ENCODE measurements around the gene GPC3. TPM values are rescaled to one million over a fixed set of nuclear protein-coding genes. Genes with fewer than 3 reads are reported as not detected.
"Not testable (repeated sequence)": the region's sequence is repeated elsewhere in the genome, so short reads cannot be mapped to it uniquely, and the experiment has no call there.

Gene GPC3
- polyA plus RNA-seq (2012; ENCODE audit: missing spikeins): not detected

DNA sequence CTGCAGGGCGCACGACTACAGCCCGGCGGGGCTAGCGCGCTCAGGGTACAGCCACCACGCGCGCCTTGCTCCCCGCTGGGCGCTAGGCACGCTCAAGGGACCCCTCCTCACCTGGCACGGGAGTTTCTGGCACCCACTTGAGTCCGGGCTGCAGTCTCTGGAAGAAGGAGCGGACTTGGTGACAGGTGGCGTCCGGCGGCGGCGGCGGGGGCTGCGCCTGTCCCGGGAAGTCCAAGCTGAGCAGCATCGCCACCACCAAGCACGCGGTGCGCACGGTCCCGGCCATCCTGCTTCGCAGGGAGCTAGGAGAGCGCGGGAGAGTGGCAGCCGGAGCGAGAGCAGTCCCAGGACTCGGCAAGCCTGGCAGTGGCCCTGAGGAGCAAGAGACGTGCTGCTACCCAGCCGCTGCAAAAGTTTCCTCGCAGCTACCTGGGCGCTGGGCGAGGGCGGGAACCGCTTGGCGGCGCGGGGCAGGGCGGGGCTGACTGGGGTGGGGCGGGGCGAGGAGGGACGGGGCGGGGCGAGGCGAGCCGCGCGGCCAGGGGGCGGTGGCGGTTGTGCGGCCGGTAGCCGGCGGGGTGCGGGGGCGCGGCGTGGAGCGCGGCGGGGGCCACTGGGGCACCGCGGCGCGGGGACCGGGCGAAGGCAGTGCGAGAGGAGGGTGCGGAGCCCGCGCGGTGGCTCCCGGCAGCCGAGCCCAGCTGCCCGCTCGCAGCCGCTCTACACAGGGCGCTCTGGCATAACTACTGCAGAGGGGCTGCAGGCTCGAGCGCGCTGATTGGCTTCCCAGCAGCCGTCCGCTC lies at the start of gene GPC3:
TSS of gene GPC3 (minus strand) at position 431 of the 803 bp plus-strand sequence.
- no peak for FAIRE-seq
- no peak for TF ChIP-seq POLR2A (IDR thresholded peaks at IDR 0.05; ENCODE audit: low read depth, low read length)
- TF ChIP-seq TAF1 (IDR thresholded peaks at IDR 0.05; ENCODE audit: borderline replicate concordance, low read depth, low read length): no peak
- no peak for DNase-seq (ENCODE audit: insufficient read length)

DNA sequence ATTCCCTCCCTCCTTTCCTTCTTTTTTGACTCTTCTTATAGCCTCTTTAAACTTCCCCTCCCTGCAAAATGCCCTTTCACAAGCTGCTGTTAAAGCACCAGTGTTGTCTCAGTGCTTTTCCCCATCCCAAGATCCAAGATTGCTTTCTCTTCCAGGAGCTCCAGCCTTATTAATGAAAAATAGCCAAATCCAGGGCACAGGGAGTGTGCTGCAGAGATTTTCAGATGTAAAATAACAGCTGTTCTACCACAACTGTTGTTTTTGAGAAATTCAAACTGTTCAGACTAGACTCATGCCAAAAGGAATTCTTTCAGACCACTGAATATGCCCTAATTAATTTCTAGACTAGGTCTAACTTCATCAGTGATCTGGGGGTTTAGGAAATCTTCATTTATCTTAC lies 47.0 kb upstream of the GPC3 start:
- TF ChIP-seq POLR2AphosphoS5 (IDR thresholded peaks at IDR 0.05; ENCODE audit: low read depth, low read length) (no peak), TAF1 (IDR thresholded peaks at IDR 0.05; ENCODE audit: borderline replicate concordance, low read depth, low read length) (no peak), POLR2A (IDR thresholded peaks at IDR 0.05; ENCODE audit: low read depth, low read length) (no peak)
- DNase-seq (ENCODE audit: insufficient read length): no peak
- FAIRE-seq: no peak

GRCh38 chrX:134026565-134027311 lies 41.3 kb upstream of the GPC3 start:
- FAIRE-seq: peak; percentile 9
- TF ChIP-seq POLR2A (IDR thresholded peaks at IDR 0.05; ENCODE audit: low read depth, low read length) (no peak), TAF1 (IDR thresholded peaks at IDR 0.05; ENCODE audit: borderline replicate concordance, low read depth, low read length) (no peak)
- no peak for DNase-seq (ENCODE audit: insufficient read length)

GRCh38 chrX:134025986-134026545 lies 40.7 kb upstream of the GPC3 start:
- DNase-seq (ENCODE audit: insufficient read length) (no peak), FAIRE-seq (no peak)
- TF ChIP-seq POLR2AphosphoS5 (IDR thresholded peaks at IDR 0.05; ENCODE audit: low read depth, low read length) (no peak), POLR2A (IDR thresholded peaks at IDR 0.05; ENCODE audit: low read depth, low read length) (no peak), TAF1 (IDR thresholded peaks at IDR 0.05; ENCODE audit: borderline replicate concordance, low read depth, low read length) (no peak)

DNA sequence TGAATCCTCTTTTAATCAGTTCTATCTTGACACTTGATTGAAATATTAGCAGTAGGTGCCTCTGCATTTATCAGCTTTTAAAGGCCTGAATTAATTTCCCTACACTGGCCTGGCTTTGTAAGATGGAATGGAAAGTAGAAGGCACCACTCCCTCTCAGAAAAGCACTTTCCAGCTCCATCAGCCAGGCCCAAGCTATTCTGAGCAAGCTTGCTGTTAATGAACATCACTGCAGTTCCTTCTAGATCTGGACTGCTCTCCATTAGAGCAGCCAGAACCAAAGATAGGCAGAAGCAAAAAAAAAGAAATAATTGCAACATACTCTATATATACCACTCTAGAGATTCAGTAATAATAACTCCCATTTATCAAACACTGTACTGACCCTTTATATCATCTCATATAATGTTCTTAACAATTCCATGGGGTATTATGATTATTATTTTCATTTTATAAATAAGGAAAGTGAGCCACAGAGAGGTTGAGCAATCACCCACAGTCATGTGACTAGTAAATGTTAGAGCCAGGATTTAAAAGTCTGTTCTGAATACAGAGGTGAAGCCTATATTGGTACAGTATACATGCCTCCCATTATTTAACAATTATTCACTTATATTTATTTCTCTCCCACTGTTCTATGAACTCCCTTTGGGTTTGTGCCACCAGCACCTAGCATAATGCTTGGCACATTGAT lies 39.4 kb upstream of the GPC3 start:
- TF ChIP-seq POLR2AphosphoS5 (IDR thresholded peaks at IDR 0.05; ENCODE audit: low read depth, low read length): no peak
- TF ChIP-seq TAF1 (IDR thresholded peaks at IDR 0.05; ENCODE audit: borderline replicate concordance, low read depth, low read length): no peak
- no peak for TF ChIP-seq POLR2A (IDR thresholded peaks at IDR 0.05; ENCODE audit: low read depth, low read length)
- no peak for FAIRE-seq
- no peak for DNase-seq (ENCODE audit: insufficient read length)

DNA sequence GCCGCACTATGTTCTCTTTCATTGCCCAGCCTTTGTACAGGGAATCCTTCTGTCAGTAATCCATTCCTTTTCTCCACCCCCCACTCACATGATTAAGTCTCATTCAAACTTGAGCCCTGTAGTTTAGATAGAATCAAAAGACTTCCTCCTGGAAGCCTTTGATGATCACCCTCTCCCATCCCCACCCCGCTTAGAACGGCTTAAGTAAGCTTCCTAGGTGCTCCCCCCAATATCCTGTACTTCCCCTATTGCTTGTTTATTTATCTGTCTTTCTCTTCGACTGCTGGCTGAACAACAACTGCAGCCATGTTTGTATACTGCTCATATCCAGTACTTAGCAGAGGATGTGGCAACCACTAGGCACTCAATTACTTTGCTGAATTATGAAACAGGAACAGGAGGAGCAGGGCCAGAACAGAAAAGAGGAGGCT lies 38.5 kb upstream of the GPC3 start:
- TF ChIP-seq TAF1 (IDR thresholded peaks at IDR 0.05; ENCODE audit: borderline replicate concordance, low read depth, low read length): no peak
- no peak for DNase-seq (ENCODE audit: insufficient read length)
- FAIRE-seq: no peak

DNA sequence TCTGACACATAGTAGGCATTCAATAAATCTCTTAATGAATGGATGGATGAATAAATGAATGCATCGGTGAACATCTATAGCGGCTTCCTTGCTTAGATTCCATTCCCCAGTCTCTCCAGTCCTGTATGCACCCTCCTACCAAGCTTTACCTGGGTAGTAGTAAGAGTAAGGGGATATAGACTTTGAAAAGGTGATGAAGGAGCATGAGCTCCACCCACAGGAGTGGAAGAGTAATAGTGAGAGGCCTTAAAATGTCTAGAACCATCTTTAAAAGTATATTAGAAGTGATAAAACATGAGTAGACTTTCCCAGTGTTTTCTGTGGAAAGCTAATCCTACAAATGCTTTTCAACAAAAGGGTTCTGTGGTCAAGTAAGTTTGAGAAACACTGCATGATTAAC lies 35.5 kb upstream of the GPC3 start:
- DNase-seq (ENCODE audit: insufficient read length) (no peak), FAIRE-seq (no peak)
- no peak for TF ChIP-seq POLR2A (IDR thresholded peaks at IDR 0.05; ENCODE audit: low read depth, low read length)
- TF ChIP-seq POLR2AphosphoS5 (IDR thresholded peaks at IDR 0.05; ENCODE audit: low read depth, low read length): no peak
- TF ChIP-seq TAF1 (IDR thresholded peaks at IDR 0.05; ENCODE audit: borderline replicate concordance, low read depth, low read length): no peak

- DNase-seq (ENCODE audit: insufficient read length) (no peak), FAIRE-seq (no peak)
- TF ChIP-seq POLR2AphosphoS5 (IDR thresholded peaks at IDR 0.05; ENCODE audit: low read depth, low read length): no peak
Measured at GRCh38 chrX:134019567-134020206, 34.3 kb upstream of the GPC3 start.

- FAIRE-seq; DNase-seq (ENCODE audit: insufficient read length): not testable (repeated sequence)
Measured at GRCh38 chrX:134016309-134016708, 30.9 kb upstream of the GPC3 start.

- FAIRE-seq; DNase-seq (ENCODE audit: insufficient read length): not testable (repeated sequence)
Measured at GRCh38 chrX:134015510-134015909, 30.1 kb upstream of the GPC3 start.

DNA sequence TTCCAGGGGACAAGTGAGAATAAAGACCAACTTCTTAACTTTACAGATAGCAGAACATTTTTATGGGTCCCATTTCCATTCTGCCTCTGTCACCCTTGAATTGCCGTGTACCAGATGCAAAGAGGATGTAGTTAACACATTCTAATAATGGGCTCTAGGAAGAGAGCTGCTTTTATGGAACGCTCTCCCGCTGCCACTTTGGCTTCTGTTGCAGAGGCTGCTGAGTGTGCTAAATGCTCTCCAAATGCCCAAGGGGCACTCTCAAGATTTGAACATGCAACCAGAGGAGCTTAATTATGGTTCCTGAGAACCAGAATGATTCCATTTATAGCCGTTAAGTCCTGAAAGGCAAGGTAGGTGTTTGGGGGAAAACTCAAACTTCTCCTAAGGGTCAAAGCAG lies 28.1 kb upstream of the GPC3 start:
- FAIRE-seq (no peak), DNase-seq (ENCODE audit: insufficient read length) (no peak)
- TF ChIP-seq TAF1 (IDR thresholded peaks at IDR 0.05; ENCODE audit: borderline replicate concordance, low read depth, low read length) (no peak), POLR2AphosphoS5 (IDR thresholded peaks at IDR 0.05; ENCODE audit: low read depth, low read length) (no peak), POLR2A (IDR thresholded peaks at IDR 0.05; ENCODE audit: low read depth, low read length) (no peak)

GRCh38 chrX:134013092-134013497 lies 27.7 kb upstream of the GPC3 start:
- no peak for DNase-seq (ENCODE audit: insufficient read length)
- no peak for TF ChIP-seq POLR2A (IDR thresholded peaks at IDR 0.05; ENCODE audit: low read depth, low read length)
- no peak for TF ChIP-seq POLR2AphosphoS5 (IDR thresholded peaks at IDR 0.05; ENCODE audit: low read depth, low read length)
- TF ChIP-seq TAF1 (IDR thresholded peaks at IDR 0.05; ENCODE audit: borderline replicate concordance, low read depth, low read length): no peak
- FAIRE-seq: no peak
